ENCODE measurements around the gene THSD7A.

THSD7A gene

DNA sequence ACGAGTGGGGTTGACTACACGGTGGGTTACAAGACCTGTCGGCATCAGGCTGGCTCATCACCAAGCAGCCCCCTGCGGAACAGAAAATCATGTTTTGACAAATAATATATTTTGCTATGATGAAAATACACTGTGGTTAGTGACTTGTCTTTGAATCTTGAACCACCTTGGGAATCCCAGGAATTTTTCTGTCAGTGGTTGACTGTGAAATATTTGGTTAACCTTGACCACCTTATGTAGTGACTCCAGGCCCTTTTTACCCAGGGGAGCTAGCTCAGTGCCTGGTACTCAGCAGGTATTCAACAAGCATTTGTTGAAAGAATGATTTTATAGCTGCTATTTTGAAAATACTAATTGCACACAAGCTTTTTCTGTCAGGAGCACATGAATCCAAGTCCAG lies 452.4 kb downstream of the THSD7A start:
- DNase-seq = no peak

DNA sequence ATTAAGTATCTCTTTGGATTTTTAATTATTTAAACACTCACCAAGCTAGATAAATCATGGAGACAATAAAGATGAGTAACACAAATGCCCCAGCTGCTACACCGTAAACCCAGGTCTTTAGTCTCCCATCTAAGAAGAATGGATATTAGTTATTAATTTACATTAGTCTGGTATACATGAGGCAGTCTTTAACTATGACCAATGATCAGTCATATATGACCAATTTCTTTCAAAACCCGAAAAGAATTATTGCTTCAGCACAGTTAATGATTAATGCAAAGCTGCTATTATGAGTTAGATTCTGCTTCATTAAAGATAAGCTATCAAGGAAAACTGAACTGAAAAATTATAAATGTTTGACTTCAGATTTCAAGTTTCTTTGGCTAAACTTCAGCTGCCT lies 455.5 kb downstream of the THSD7A start:
- no peak for DNase-seq

DNA sequence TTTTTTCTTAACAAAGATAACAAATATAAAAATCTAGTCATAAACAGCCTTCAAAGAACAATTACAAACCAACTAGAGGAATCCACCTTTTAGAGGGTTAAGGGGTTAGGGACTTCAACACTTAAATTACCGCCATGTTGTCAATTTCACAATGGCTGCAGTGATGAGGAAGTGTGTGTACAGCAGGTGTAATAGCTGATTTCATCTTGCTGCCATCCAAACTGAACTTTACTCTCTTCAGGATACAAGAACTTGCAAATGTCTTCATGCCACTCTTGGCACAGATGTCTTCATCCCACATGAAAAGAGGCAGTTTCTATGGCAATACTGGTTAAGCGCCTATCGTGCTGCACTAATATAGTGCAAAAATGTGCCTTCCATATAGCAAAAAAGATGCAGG lies 457.4 kb downstream of the THSD7A start:
- DNase-seq = no peak

DNA sequence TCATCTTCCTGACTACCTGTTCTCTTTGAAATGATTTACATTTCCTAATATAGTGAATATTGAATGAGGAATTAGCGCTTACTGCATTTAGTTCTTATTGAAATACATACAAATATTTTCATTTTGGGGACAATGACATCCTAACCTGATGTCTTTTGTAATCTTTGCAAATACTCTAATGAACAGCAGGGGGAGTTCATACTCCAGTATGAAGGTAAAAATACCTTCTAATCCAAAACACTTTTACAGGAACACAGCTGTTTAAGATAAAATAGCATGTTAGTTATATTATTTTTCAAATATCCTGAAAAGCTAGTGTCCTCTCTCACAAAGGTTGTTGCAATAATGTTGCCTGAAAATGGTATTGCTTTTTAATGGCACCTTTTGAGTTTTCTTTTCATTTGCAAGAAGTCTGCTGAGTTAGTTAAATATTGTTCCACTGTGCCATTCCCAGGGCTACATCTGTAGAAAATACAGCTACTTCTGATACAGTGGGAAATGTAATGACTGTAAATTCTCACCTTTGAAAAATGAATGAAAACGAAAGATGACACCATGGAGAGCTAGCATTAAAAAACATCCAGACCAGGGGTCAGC lies 458.4 kb downstream of the THSD7A start:
- DNase-seq = no peak

DNA sequence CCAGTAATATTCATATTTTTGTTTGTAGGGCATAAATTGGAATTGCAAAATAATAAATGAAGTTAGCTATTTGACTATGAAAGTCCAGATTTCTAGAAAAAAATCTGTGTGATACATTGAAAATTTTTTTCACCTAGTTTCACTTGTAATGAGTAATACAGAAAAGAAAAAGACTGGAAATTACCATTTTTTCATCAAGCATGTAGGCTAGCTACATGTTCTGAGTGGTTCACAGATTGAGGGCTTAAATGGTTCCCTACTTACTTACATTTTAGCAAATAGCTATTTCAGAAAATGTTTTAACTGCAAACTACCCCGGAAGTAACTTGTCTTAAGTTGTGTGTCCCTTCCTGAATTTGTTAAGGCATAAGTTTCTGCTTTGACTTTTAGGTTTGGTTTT lies 462.3 kb downstream of the THSD7A start:
- DNase-seq = no peak

DNA sequence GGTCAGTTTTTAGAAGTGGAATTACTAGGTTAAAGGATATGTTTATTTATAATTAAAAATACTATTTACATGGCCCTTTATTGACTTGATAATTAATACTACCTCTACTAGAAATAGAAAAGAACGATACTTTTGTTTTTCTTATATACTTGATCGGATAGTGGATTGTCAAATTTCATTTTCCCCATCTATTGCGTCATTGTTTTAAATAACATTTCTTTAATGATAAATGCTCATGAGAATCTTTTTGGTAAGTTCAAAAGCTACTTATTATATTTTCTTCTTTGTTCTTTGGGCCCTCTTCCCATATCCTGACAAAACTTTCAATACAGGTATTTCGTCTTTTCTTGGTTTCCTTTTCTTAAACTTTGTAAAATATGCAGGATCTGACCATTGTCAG lies 465.9 kb downstream of the THSD7A start:
- DNase-seq = no peak

DNA sequence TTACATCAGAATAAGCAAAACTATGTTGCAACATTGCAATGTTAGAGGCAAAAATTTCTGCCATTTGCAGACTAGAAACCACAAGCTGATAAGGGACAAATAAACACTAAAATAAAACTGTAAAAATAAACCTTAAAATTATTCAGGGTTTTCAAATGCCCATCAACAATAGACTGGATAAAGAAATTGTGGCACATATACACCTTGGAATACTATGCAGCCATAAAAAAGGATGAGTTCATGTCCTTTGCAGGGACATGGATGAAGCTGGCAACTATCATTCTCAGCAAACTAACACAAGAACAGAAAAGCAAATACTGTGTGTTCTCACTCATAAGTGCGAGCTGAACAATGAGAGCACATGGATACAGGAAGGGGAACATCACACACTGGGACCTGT lies 473.4 kb downstream of the THSD7A start:
- DNase-seq = no peak

DNA sequence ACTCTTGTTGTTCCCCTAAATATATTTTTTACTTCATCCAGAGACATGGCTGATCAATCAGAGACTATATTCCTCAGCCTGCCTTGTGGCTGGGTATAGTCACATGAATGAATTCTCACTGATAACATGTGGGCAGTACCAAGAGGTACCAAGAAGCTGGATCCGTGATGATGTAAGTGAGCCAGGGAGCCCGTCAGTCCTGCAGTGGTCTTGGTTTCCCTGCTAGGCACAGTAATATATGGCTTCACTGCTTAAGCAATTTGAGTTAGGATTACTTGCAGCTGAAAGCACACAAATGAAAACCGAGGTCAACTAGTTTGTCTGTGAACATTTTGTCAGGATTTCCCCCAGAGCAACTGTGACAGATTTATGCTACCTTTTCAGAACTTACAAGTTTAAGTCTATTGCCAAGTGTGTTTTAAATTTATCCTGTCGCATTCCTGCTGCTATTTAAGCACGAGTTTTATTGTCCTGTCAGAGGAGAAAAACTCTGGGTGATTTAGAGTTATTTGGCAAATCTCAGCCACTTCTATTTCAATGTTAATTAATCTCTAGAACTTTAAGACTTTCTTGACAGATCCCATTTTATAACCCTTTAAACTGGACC lies 476.5 kb downstream of the THSD7A start:
- DNase-seq = no peak

DNA sequence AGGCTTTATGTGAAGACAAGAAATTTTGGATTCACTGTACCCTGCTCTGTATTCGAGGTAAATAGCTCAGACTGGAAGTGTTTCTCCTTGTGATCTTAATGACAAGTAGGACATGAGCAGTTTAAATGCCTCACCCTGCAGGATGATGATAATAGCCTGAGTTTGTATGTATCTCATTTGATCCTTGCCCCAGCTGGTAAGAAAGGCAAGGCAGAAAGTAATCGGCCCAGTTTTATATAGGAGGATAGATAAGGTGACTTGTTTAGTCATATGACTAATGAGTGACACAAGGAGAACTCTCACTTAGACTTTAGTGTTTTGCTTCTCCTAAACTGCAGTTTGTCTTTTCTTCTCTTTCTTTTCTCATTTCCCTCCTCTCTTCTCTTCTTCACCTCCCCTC lies 485.7 kb downstream of the THSD7A start:
- DNase-seq = no peak

DNA sequence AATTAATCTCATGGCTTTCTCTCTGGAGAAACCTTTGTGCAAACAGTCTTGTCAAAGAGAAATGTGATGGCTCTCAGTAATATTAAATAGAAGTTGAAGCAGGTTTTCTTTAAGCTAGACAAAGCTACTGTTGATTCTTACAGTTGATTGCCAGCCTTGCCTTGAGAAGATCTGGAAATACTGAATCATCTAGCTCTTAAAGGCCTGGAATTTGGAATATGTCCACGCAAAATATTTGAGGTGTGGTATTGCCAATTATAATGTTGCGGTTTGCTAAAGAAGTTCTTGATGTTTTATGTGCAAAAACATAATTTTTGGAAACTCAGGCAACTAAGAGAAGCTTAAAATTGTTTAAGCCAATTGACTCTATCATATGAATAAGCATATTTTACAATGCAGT lies 486.4 kb downstream of the THSD7A start:
- DNase-seq = no peak

DNA sequence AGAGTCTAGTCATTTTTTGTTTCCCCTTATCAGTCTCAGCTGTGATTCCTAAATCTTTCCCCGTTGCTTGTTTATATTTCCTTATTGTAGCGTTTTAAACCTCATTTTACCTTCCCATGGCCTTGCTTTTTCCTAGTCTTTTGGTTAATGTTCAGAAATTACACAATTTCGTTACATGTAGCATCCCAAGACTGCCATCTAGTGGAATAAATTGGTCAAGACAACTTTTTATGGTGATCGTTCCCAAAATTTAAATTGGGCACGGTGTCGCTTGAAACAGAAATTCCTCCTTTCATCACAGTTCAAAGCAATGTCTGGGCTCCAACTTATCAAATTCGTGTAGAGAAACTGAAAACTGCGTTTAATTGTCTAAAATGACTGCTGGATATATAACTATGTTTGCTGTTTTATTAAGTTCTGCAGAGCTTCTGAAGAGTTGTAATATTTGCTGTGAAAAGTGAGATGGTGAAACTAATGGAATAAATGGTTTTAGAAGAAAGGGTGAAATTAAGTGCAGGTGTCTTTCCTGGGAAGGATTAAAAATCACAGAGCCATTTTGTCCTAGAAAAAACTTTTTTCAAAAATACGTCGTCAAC lies 488.1 kb downstream of the THSD7A start:
- DNase-seq = no peak

DNA sequence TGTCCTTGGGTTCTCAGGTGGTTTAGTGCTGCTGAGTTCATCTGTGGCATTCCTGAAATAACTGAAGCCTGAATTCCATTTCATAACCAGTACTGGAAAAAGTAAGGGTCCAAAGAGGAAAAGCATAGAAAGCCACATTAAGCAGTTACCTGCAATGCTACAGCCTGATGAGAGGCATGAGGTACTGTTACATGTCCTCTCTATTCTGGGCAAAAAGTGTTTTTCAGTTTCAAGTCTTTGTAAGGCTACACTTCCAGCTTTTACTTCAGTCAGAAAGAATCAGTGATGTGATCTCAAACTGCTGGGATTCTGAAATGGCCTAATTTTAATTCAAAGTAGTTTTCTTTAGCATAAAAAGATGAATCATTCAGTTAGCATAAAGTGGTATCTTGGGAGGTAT lies 488.9 kb downstream of the THSD7A start:
- no peak for DNase-seq

DNA sequence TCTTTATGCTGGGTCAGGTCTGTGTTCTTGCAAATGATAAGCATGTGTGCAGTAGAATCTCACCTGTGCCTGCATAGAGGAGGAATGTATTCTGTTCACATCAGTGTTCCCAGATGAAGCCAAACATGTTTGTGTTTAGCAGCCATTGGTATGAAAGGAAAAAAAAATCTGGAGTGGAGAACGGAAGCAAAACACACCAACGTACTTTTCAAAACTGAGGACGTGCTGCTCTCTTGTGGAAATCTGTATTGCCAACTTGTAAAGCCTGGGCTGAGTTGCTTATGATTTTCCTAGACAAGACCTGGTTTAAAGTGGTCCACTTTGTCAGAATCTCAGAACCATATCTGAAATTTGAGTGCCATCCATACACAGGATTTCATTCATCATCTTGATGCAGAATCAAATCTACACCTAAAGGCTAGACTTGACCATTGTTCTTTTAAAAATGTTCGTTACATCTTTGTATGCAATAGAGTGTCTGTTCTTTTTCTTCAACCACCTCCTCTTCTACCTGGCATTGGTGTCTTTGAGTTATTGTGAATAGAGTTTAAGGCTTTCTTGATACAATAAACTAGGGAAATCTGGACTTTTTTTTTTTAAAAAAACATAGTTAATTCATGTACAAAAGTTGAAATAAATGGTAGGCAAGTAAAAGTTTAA lies 490.6 kb downstream of the THSD7A start:
- no peak for DNase-seq

DNA sequence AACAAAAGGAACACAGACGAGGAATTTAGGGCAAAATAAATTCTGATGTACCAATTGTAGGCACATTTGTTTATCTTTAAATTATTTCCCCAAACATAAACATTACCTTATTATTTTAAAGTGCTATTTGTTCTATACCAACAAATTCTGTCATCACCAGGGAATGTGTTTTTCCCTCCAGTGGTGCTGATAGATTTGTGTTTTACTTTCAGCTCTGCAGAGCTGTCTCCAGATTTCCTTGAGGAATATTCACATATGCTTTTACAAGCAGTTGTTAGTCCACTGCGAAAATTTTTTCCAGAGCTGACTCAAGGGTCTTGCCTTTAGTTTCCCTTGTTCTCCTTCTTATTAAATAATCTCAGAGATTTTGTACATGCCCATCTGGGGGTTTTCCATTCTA lies 495.6 kb downstream of the THSD7A start:
- DNase-seq = no peak

DNA sequence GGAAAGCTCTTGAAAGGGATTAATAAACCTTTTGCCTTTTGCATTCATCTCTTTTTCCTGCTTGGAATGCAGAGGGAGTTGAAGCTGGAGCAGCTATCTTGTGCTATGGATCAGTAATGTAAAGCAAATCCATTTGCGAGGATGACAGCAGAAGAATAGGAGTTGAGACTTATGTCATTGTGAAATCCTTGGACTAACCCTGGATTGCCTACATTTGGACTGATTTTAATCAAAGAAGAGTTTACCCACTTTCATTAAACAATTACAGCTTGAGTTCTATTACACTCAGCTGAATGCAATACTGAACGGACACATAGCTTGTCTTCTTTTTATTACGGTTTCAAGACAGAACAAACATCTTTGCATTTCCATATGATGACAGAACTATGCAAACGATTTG lies 496.1 kb downstream of the THSD7A start:
- DNase-seq = no peak

DNA sequence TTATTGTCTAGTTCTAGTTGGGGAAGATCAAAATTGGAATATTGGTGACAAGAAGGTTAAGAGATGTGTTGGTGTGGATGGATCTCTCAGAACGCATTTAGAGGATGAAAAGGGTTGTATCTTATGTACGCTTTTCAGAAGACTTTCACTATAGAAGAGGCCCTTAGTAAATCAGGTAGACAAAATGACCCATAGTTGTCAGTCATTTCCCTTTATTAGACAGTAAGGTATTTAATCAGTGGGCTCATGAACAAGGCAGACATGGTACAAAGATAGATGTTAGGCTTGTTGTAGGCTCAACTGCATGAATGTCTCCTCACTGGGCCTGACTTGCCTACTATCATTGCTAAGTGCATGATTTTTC lies 499.2 kb downstream of the THSD7A start:
- DNase-seq = no peak

DNA sequence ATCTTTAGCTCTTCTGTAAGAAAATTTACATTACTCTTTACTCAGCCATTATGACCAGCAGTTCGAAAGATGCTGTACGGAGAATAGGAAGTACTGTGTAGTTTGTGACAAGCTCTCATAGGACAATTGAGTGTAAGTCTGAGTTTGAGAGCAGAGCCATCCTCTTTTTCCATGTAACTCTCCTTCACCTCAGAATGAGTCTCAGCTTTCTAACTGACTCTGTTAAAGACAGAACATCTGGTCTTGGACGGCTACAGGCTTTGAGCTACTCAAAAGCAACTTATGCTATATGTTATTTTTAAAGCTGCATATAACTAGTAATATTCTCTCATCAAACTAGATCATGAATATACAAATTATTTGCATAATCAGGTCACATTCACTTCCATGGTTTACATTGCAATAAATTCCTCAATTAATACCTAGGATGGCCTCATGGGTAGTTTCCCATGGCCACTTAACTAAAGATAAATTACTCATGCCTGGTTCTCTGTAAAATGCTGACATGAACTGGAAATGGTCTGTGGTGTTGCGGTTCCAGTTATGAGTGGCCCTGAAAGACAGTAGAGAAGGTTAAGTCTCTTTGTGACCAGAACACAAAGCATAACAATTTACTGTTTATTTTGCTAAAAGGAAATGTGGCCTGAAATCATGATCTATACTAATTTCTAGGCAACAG lies 499.7 kb downstream of the THSD7A start:
- DNase-seq = no peak

DNA sequence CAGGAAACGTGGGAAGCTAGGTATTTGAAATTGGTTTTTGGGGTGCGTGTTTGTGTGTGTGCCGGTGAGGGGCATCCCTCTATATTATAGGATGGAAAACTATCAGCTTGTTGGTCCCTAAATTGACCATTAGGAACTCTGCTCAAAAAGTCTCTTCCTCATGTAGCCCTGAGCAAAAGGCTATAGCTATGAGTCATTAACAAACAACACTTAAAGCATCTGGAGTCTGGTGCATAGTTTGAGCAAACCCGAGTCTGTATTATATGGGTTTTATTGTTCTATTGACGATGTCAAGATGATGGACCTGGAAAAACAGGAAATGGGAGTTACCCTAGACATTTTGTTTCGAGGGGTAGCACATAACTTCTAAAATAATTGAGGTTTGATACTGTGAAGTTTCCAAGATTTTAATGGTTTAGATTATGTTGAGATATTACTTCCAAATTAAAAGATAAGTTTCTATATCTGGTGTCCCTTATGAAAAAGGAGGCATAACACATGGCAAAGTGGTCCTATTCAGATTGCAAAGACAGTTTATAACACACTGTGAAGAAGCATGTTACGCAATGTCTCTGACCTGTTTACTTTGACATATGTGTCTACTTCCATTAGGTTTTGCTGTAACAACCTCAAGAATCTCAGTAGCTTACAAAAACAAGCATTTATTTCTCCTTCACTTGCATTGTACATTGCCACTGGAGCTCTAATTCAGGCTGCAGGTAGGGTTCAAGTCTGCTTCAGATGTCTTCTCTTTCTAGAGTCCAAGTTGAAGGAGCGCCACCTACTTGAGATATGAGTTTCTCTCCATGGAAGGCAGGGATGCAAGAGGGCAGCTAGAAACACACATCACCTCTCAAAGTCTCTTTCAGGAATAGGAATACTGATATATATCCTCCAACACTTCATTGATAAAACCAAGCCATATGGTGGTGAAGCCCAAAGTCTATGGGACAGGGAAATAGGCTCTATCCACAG lies 500.6 kb downstream of the THSD7A start:
- DNase-seq = no peak

DNA sequence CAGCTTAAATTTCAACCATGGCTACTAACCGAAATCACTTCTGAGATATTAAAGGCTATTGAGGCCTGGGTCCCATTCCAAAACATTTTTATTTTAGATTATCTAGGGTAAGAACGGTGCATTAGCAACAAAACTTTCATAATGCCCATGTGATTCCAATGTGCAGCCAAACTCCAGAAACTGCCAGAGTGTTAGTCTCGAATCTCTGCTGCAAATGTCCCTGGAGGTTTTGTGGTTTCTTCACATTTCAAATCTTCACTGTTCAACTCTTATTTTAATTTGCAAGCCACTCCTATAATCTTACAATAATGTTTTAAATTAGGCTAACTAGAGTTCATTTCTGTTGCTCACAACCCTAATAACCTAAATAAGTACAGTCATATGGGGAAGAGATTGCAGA lies 501.3 kb downstream of the THSD7A start:
- DNase-seq = no peak

DNA sequence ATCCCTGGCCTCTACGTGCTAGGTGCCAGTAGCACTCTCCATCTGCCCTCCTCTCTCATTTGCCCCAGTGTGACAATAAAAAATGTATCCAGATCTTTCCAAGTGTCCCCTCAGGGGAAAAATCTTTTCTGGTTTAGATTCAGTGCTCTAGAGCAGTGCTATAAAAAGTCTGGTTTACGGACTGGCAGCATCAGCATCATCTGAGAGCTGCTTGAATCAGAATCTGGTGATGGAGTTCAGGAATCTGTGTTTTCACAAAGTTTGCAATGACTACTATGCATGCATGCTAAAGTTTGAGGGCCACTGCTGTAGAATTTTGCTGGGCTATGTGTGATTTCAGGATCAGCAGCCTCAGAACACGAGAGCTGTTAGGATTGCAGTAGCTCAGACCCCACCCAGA lies 501.8 kb downstream of the THSD7A start:
- no peak for DNase-seq

DNA sequence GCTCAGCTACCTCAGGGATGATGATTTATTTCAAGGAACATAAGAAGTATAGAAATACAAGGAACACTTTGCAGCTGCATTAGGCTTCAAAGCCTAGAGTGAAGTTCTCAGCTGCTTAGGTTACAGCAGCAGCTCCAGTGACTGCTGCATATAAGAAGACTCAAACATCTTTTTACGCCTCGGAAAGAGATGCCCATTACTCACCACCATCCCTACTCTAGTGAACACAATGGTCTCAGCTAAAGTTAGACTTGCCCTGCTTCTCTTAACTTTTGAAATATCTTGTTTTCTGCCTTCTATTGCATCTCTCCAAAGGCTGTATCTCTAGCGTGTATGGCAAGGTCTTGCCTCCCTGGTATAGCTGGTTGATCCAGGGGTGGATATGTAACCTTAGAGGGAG lies 502.4 kb downstream of the THSD7A start:
- no peak for DNase-seq

DNA sequence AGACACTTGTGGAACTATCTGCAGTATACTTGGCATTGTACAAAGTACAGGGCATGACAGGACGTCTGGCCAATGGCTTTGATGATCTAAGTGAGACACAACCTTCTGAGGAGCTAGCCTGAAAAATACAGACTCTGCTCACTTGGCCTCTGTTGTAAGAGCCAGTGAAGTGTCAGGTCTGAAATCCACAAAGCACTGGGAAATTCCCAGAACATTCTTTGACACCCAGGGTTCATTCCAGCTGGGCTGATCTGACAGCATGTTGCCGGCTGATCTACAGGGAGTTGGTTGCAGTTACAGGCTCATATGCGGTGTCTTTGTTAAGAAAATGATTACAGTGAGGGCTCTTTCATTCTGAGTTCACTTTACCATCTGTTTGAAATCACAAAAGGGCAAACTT lies 503.7 kb downstream of the THSD7A start:
- no peak for DNase-seq

DNA sequence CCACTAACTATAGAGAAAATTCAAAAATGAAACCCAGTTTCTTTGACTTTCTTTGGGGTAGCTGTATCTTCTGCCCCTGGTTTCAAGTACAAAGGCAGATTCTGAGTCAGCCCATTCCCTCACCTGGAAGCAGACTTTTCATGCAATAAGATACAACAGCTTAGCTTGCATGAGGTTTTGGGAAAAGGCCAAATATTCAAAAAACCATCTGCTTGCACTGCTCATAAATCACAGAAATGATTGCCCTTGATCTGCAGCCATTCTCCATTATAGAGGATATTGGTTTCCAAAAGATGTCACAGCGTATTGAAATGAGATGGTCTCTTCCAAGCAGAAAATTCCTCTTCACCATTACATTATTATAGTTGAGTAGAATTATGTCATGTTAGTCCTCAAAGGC lies 504.4 kb downstream of the THSD7A start:
- DNase-seq = no peak

Measured in T-helper 9 cell (primary cell).